Stimulated activated CD4-positive, alpha-beta T cell treated with anti-CD3 and anti-CD28 coated beads, Interleukin-12 subunit alpha, Interleukin-12 subunit beta, amount 100 ng/mL, for 24 hours (primary cell): Measurements from ENCODE around the gene RHNO1.
"Not testable (repeated sequence)": the region's sequence is repeated elsewhere in the genome, so short reads cannot be mapped to it uniquely, and the experiment has no call there.

Experiments used
- DNase-seq, 2 experiments: peaks; one replicate each; pipeline ENCODE4 v3.0.0-alpha.2; 2020; ENCODE audit warnings: low read depth in 2 of 2

Gene RHNO1

DNA sequence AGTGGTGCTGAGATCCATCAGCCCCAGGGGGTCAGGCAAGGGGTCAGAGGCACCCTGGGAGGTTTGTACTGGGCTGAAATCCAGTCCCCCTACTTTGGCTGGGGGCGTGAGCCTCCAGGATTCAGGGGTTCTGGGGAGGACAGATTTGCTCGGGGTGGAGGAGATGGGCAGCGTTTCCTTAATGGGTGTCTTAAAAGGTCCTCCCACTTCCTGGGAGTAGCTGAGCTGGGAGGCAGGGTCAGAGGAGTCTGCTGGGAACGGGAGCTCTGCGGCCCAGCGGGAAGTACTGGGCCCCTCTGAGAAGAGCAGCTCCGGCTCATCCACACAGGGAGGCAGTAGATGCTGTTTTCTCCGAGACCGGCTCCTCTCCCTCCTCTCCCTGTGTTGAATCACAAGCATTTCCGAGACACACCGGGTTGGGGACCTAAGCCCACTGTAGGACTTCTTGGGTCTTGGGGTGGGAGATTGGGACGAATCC is 18.0 kb upstream of the RHNO1 start:
- DNase-seq: no peak

DNA sequence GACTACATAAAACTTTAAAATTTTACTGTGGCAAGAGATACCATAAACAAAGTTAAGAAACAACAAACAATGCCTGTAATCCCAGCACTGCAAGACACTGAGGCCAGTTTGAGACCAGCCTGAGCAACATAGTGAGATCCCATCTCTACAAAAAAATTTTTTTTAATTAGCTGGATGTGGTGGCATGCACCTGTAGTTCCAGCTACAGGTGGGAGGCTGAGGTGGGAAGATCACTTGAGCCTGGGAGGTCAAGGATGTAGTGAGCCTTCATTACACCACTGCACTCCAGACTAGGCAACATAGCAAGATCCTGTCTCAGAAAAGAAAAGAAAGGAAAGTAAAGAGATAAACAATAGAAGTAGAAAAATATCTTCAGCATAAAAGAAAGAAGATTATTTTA is 16.9 kb upstream of the RHNO1 start:
- no peak for DNase-seq

GRCh38 chr12:2862876-2863275 is 14.1 kb upstream of the RHNO1 start:
- DNase-seq: no peak

DNA sequence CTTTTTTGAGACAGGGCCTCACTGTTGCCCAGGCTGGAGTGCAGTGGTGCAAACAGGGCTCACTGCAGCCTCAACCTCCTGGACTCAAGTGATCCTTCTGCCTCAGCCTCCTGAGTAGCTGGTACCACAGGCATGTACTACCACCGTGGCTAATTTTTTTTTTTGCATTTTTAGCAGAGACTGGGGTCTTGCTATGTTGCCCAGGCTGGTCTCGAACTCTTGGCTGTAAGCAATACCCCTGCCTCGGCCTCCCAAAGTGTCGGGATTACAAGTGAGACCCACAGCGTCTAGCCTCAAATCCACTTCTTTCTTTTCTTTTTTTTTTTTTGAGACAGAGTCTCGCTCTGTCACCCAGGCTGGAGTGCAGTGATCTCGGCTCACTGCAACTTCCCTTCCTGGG is 13.6 kb upstream of the RHNO1 start:
- DNase-seq: not testable (repeated sequence)

GRCh38 chr12:2864198-2864597 is 12.8 kb upstream of the RHNO1 start:
- no peak for DNase-seq

DNA sequence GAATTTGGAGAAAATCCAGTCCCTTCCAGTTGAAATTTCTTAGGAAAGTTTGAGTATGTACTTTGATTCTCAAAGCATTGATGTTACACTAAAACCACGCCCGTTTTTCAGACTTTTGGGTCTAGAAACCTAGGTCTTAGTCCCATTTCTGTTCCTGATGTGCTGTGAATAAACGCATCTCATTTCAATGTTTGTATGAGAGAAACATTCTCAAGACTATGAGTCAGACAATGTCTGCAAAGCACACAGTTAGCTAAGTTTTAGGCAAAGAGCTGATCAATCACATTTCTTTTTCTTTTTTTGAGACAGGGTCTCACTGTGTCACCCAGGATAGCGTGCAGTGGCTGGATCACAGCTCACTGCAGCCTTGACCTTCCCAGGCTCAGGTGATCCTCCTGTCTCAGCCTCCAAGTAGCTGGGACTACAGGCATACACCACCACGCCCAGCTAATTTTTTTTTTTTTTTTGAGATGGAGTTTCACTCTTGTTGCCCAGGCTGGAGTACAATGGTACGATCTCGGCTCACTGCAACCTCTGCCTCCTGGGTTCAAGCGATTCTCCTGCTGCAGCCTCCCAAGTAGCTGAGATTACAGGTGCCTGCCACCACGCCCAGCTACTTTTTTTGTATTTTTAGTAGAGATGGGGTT is 7.9 kb upstream of the RHNO1 start:
- not testable (repeated sequence) for DNase-seq

DNA sequence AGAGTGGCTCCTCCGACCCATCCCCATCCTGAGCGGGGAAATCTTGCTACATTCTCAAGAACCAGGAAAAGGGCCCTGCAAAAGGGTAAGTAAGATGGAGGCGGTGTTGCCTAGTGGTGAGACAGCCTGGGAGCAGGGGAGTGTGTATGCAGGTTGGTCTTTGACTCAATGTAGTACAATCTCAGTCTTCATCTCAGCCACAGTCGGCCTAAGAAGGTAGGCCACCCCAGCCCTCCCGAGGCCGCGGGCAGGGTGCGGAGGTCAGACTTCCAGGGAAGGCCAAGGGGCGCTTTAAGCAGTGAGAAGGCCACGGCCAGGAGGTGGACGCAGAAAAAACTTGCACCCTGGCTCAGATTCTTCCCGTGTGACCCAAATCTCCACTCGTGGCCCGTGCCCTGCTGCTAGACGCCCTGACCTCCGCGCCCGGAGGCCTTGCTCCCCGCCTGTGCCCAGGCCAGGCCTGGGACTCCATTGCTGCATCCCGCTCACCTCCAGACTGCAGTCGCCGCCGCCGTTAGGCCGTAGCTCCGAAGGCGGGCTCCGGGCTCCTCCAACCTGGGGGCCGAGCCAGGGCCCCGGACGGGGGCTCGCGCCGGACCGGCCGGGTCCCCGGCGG is 484 bp upstream of the RHNO1 start:
- no peak for DNase-seq

GRCh38 chr12:2877953-2878732 is 1.1 kb downstream of the RHNO1 start:
- DNase-seq: no peak

GRCh38 chr12:2879853-2880252 is 2.8 kb downstream of the RHNO1 start:
- no peak for DNase-seq

DNA sequence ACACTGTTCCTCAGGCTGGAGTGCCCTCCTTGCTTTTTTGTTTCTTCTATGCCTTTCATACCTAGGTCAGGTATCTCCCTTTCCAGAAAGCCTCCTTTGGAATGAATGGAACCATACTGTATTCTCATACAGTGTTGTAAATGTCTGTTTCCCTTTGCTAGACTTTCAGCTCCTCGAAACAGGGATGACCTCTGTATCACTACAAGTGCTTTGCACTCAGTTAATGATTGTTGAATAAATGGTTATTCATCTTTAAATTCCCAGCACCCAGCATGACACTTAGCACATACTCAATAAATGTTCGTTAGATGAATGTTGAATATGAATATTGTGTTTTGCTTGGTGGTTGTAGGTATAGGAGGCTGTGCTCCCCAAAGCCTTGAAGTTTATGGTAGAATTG is 7.8 kb downstream of the RHNO1 start:
- no peak for DNase-seq

- DNase-seq: no peak
These were observed 9.9 kb downstream of the RHNO1 start for GRCh38 chr12:2886768-2887450.

DNA sequence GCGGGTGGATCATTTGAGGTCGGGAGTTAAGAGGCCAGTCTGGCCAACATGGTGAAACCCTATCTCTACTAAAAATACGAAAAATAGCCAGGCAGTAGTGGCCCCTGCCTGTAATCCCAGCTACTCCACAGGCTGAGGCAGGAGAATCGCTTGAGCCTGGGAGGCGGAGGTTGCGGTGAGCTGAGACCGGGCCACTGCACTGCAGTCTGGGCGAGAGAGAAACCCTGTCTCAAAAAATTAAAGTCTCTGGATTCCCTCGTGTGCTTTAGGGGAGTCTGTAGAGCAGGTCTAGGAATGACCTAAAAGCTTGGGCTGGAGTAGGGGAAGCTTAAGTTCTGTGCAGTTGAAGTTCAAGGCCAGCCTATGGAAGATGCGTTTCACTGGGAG is 13.0 kb downstream of the RHNO1 start:
- no peak for DNase-seq

DNA sequence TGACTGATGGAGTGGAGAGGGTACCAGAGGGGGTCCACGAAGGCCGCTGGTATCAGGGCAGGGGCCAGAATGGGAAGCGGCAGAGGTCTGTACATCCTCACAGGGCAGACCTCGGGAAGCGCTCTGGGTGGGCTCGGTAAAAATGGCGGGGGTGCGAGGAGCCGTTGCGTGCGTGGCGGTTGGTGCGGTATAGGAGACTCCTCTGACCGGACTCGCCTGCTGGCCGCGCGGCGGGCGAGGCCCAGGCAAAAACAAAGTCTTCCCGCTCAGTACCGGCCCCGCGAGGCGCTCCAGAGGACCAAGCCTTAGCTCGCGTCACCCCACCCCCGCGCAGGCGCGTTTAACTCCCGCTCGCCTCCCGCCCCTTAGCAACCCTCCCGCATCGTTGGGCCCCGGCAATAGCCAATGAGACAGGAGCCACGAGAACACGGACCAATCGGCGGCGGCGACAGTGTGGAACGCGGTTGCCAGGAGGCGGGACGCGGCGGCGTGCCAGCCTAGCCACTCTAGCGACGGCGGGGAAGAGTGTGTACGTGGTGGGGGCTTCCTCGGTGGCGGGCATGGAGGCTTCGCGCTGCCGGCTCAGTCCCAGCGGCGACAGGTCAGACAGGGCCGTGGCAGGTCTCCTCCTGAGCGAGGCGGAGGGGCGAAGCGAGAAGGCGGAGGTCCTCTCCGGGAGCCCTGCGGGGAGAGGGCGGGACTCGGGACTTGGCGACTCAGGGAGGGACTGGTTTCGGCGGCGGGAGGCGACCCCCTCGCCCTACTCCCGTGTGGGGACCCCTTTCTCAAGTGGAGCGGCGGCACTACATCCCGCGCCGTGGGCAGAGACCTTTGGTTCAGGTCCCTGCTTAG is 13.6 kb downstream of the RHNO1 start, which contains the start of gene TULP3:
Gene TULP3 (plus strand): TSS at position 504 of the 852 bp plus-strand sequence. CDS start 57 bp downstream, at position 561.
- DNase-seq: peak; percentile 96 to 97

DNA sequence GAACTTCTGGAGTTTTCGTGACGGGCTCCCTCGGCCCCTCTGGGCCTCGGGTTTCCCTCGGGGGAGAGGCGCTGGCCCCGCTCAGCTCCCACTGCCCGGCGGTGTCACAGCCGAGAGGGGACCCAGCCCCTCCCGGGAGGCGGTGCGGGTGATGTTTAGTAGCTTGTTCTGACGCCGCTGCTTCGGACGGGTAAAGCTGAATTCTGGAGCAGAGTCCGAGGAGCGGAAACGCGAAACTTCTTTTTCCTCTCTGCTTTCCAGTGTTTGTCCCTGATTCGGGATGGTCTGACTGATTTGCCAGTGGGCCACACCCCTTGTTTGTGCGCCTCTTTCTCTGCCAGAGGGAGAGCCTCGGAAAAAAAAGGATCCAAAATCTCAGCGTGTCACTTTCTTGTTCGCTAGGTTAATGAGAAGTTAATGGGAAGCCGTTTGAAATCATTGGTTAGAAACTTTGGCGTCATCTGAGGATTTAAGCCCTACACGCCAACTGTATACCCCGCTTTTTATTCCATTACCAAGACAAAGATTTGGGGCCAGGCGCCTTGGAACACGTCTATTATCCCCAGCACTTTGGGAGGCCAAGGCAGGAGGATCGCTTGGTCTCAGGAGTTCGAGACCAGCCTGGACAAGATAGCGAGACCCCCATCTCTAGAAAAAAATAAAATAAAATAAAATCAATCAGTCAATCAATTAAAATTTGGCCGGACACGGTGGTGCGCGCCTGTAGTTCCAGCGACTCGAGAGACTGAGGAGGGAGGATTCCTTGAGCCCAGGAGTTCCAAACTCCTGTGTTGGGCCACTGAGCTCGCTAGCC is 14.4 kb downstream of the RHNO1 start:
- no peak for DNase-seq

GRCh38 chr12:2892246-2892645 is 15.2 kb downstream of the RHNO1 start:
- DNase-seq: no peak

GRCh38 chr12:2893007-2893406 is 16.0 kb downstream of the RHNO1 start:
- no peak for DNase-seq

DNA sequence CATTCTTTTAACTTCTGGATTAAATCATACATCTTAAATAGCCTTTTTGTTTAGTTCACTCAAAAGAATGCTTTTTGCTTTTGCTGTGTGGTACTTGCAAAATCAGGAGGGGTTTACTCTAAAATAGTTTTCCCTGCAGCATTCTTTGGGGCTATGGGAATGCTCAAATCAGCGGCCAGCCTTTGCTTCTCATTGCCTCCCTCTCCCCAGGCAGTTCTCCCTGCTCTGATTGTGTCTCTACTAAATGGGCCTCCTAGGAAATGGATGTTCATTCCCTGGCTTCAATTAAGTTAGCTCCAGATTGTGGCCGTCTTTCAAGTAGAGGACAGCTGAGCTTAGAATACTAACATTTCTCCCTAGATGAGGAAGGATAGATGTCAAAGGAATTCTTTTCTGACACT is 18.0 kb downstream of the RHNO1 start:
- DNase-seq: no peak

DNA sequence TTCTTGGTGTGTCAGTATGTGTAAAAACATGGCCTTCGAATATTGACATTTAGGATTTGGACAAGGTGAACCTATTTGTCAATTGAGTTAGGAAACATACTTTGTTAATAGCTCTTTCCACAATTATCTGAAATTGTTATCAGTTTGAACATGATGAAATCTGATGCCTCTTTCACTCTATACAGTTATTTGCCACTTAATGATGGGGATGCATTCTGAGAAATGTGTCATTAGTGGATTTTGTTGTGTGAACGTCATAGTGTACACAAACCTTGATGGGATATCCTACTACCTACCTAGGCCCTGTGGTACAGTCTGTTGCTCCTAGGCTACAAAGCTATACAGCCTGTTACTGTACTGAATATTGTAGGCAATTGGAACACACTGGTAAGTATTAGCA is 18.5 kb downstream of the RHNO1 start:
- DNase-seq: no peak

DNA sequence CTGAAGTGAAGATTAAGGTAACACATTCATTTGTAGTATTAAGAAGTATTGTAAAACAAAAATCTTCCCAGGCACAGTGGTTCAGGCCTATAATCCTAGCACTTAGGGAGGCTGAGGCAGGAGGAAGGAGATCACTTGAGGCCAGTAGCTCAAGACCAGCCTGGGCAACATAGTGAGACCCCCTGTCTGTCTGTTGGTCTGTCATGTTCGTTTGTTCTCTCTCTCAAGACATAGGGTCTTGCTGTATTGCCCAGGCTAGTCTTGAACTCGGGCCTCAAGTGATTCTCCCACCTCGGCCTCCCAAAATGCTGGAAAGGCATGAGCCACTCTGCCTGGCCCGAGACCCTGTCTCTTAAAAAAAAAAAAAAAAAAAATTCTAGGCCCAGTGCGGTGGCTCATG is 20.4 kb downstream of the RHNO1 start:
- DNase-seq: no peak

DNA sequence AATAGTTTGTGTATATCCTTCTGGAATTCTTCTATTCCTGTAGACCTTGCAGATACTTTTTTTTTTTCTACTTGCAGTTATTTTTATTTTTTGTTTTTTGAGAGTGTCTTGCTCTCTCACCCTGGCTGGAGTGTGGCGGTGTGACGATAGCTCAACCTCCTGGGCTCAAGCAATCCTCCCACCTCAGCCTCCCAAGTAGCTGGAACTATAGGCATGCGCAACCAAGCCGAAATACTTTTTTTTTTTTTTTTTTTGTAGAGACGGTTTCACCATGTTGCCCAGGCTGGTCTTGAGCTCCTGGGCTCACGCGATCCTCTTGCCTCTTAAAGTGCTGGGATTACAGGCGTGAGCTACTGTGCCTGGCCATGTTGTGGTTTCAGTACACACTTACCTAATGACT is 23.6 kb downstream of the RHNO1 start:
- DNase-seq: no peak
